ENCODE results near the gene ATF6.

The ATF6 gene

GRCh38 chr1:161944381-161944780 is 178.3 kb downstream of the ATF6 start:
- in situ Hi-C loops (cut with HindIII; ENCODE audit: low sequenced_read_pairs): no loop called here
- TF ChIP-seq CTCF (IDR thresholded peaks at IDR 0.05; ENCODE audit: low read depth, low read length, missing control alignments): no peak
- DNase-seq (ENCODE audit: low read depth): no peak
- no peak overlapping the region for H3K4me3 ChIP-seq (ENCODE audit: low read depth, low read length)

- TF ChIP-seq CTCF (IDR thresholded peaks at IDR 0.05; ENCODE audit: low read depth, low read length, missing control alignments): no peak
- no peak overlapping the region for H3K4me3 ChIP-seq (ENCODE audit: low read depth, low read length)
- DNase-seq (ENCODE audit: low read depth): no peak
- in situ Hi-C loops (cut with HindIII; ENCODE audit: low sequenced_read_pairs): no loop called here
Observed at GRCh38 chr1:161945306-161946060, 179.4 kb downstream of the ATF6 start.

GRCh38 chr1:161946071-161946987 is 180.2 kb downstream of the ATF6 start:
- in situ Hi-C loops (cut with HindIII; ENCODE audit: low sequenced_read_pairs): no loop called here
- peak; percentile 71 for DNase-seq (ENCODE audit: low read depth)
- H3K4me3 ChIP-seq (ENCODE audit: low read depth, low read length): no peak overlapping the region
- TF ChIP-seq CTCF (IDR thresholded peaks at IDR 0.05; ENCODE audit: low read depth, low read length, missing control alignments): no peak

- TF ChIP-seq CTCF (IDR thresholded peaks at IDR 0.05; ENCODE audit: low read depth, low read length, missing control alignments): no peak
- in situ Hi-C loops (cut with HindIII; ENCODE audit: low sequenced_read_pairs): no loop called here
- DNase-seq (ENCODE audit: low read depth): no peak
- no peak overlapping the region for H3K4me3 ChIP-seq (ENCODE audit: low read depth, low read length)
Observed at GRCh38 chr1:161948435-161948834, 182.3 kb downstream of the ATF6 start.

- in situ Hi-C loops (cut with HindIII; ENCODE audit: low sequenced_read_pairs): no loop called here
- H3K4me3 ChIP-seq (ENCODE audit: low read depth, low read length): no peak overlapping the region
- TF ChIP-seq CTCF (IDR thresholded peaks at IDR 0.05; ENCODE audit: low read depth, low read length, missing control alignments): no peak
- DNase-seq (ENCODE audit: low read depth): no peak
Observed at GRCh38 chr1:161949548-161949947, 183.4 kb downstream of the ATF6 start.

GRCh38 chr1:161950377-161950776 is 184.3 kb downstream of the ATF6 start:
- in situ Hi-C loops (cut with HindIII; ENCODE audit: low sequenced_read_pairs): no loop called here
- DNase-seq (ENCODE audit: low read depth): no peak
- no peak for TF ChIP-seq CTCF (IDR thresholded peaks at IDR 0.05; ENCODE audit: low read depth, low read length, missing control alignments)
- H3K4me3 ChIP-seq (ENCODE audit: low read depth, low read length): no peak overlapping the region
